Measurements from ENCODE around the gene AHCYL2. TPM values are rescaled to one million over a fixed set of nuclear protein-coding genes. Genes with fewer than 3 reads are reported as not detected.
A peak's percentile ranks its signal among the peaks of the same experiment; 100 is the strongest.

Gene AHCYL2
- total and polyA plus RNA-seq, 2 experiments from 2014 or later, result 1.9 to 8.9 TPM

DNA sequence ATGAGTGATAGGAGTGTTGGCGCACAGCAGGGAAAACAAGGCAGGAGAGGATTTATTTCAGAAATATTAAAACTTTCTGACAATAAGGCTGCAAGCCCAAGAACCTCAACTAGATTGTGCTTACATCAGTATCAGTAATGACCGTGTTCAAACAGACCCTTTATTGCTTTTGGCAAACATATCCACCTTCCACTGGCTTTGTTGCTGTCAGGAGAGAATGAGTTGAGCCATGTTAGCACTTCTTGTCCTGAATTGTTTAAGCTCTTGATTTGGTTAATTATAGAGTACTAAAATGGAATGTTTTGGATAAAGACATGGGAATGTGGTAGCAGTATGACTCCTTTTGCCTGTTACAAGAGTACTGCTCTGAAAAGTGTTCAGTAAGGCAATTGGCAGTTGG, 3.8 kb downstream of the AHCYL2 start:
- Histone ChIP-seq H2AFZ (no peak overlapping the region), H3K36me3 (ENCODE audit: low read depth) (no peaks in the 10 kb centered on the region), H3K79me2 (ENCODE audit: insufficient read depth) (peaks cover 8% of the 10 kb centered on the region; the same call in 1 of the 2 replicates), H3K27me3 (replicated peaks; ENCODE audit: insufficient read depth) (no peaks in the 10 kb centered on the region), H3K27ac (no peak overlapping the region), H3K4me3 (no peak overlapping the region), H3K4me1 (ENCODE audit: insufficient read depth) (peaks cover 5% of the 10 kb centered on the region; the same call in 1 of the 2 replicates), H3K9ac (no peak overlapping the region), H3K9me3 (ENCODE audit: low read depth) (no peaks in the 10 kb centered on the region), H4K20me1 (ENCODE audit: insufficient read depth) (no peaks in the 10 kb centered on the region), H3F3A (ENCODE audit: insufficient read depth) (peaks cover 6% of the 10 kb centered on the region; the same call in 1 of the 2 replicates), H3K9me2 (ENCODE audit: insufficient read depth) (no peaks in the 10 kb centered on the region), H3K4me2 (ENCODE audit: unreplicated experiment) (no peak overlapping the region)
- in situ Hi-C loops (cut with MboI), result loop anchor here (10.0 kb wide), 1 partner anchor 256 kb away; no protein-coding TSS in a partner anchor
- TF ChIP-seq EZH2 (IDR thresholded peaks at IDR 0.05; ENCODE audit: insufficient read depth, poor library complexity, severe bottlenecking) (no peak), EZH2phosphoT487 (IDR thresholded peaks at IDR 0.05; ENCODE audit: insufficient read depth, low read depth) (no peak)
- no peak for DNase-seq
- 78 to 80% methylated on average over 2 of the region's 2 CpGs for WGBS, 2 experiments (ENCODE audit: low coverage in 1 of 2, low lambda C conversion rate in 2 of 2, missing lambda C conversion rate in 2 of 2)

DNA sequence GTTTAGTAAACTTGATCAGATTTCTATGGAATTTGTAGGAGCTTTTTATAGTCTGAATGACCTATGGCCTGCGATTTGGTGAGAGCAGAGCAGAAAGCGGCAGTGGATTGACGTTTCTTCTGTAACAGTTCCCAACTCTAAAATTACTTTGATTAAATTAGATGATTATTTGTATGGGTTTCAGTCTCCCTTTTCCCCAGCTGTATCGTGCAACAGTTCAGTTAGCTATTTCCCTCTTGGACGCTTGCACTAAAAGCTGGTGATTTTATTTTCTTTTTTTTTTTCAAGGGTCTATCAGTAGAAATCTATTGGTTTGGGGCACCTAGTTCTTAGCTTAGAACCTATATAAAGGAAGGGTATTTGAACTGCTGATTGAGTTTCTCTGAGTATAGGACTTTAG, 6.8 kb downstream of the AHCYL2 start:
- H3K27ac ChIP-seq, result no peak overlapping the region
- H3K4me3 ChIP-seq, result no peak overlapping the region
- in situ Hi-C loops (cut with MboI), result no loop called here
- no peaks in the 10 kb centered on the region for H3K4me1 ChIP-seq (ENCODE audit: insufficient read depth)
- no peaks in the 10 kb centered on the region for H3K9me2 ChIP-seq (ENCODE audit: insufficient read depth)
- 82 to 94% methylated on average over 5 of the region's 5 CpGs for WGBS, 2 experiments (ENCODE audit: low coverage in 1 of 2, low lambda C conversion rate in 2 of 2, missing lambda C conversion rate in 2 of 2)
- peaks cover 6% of the 10 kb centered on the region; the same call in 1 of the 2 replicates for H3K79me2 ChIP-seq (ENCODE audit: insufficient read depth)
- no peak overlapping the region for H3K9ac ChIP-seq
- no peak for TF ChIP-seq EZH2 (IDR thresholded peaks at IDR 0.05; ENCODE audit: insufficient read depth, poor library complexity, severe bottlenecking)
- no peak for TF ChIP-seq EZH2phosphoT487 (IDR thresholded peaks at IDR 0.05; ENCODE audit: insufficient read depth, low read depth)
- H2AFZ ChIP-seq, result no peak overlapping the region
- no peaks in the 10 kb centered on the region for H3F3A ChIP-seq (ENCODE audit: insufficient read depth)
- H3K36me3 ChIP-seq (ENCODE audit: low read depth), result no peaks in the 10 kb centered on the region
- no peak for DNase-seq
- H3K9me3 ChIP-seq (ENCODE audit: low read depth), result no peaks in the 10 kb centered on the region
- H3K27me3 ChIP-seq (replicated peaks; ENCODE audit: insufficient read depth), result no peaks in the 10 kb centered on the region
- H4K20me1 ChIP-seq (ENCODE audit: insufficient read depth), result no peaks in the 10 kb centered on the region
- no peak overlapping the region for H3K4me2 ChIP-seq (ENCODE audit: unreplicated experiment)

DNA sequence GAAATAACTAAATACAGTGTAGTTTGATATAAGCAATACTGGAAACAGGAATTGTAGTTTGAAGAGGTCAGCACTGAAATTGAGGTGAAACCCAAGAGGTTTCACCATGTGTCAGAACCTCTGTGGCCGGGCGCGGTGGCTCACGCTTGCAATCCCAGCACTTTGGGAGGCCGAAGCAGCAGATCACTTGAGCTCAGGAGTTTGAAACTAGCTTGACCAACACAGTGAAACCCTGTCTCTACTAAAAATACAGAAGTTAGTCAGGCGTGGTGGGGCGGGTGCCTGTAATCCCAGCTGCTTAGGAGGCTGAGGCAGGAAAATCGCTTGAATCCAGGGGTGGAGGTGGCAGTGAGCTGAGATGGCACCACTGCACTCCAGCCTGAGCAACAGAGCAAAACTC, 13.7 kb downstream of the AHCYL2 start:
- in situ Hi-C loops (cut with MboI), result no loop called here
- TF ChIP-seq EZH2phosphoT487 (IDR thresholded peaks at IDR 0.05; ENCODE audit: insufficient read depth, low read depth), result no peak
- TF ChIP-seq EZH2 (IDR thresholded peaks at IDR 0.05; ENCODE audit: insufficient read depth, poor library complexity, severe bottlenecking), result no peak
- Histone ChIP-seq H3K27me3 (replicated peaks; ENCODE audit: insufficient read depth) (no peaks in the 10 kb centered on the region), H3K4me1 (ENCODE audit: insufficient read depth) (no peaks in the 10 kb centered on the region), H4K20me1 (ENCODE audit: insufficient read depth) (no peaks in the 10 kb centered on the region), H3K9me3 (ENCODE audit: low read depth) (no peaks in the 10 kb centered on the region), H2AFZ (no peak overlapping the region), H3K36me3 (ENCODE audit: low read depth) (no peaks in the 10 kb centered on the region), H3K4me3 (no peak overlapping the region), H3F3A (ENCODE audit: insufficient read depth) (peaks cover 12% of the 10 kb centered on the region; the same call in 1 of the 2 replicates), H3K27ac (no peak overlapping the region), H3K9ac (no peak overlapping the region), H3K4me2 (ENCODE audit: unreplicated experiment) (no peak overlapping the region), H3K9me2 (ENCODE audit: insufficient read depth) (no peaks in the 10 kb centered on the region), H3K79me2 (ENCODE audit: insufficient read depth) (no peaks in the 10 kb centered on the region)
- DNase-seq, result no peak
- 85 to 88% methylated on average over 8 of the region's 8 CpGs for WGBS, 2 experiments (ENCODE audit: low coverage in 1 of 2, low lambda C conversion rate in 2 of 2, missing lambda C conversion rate in 2 of 2)

DNA sequence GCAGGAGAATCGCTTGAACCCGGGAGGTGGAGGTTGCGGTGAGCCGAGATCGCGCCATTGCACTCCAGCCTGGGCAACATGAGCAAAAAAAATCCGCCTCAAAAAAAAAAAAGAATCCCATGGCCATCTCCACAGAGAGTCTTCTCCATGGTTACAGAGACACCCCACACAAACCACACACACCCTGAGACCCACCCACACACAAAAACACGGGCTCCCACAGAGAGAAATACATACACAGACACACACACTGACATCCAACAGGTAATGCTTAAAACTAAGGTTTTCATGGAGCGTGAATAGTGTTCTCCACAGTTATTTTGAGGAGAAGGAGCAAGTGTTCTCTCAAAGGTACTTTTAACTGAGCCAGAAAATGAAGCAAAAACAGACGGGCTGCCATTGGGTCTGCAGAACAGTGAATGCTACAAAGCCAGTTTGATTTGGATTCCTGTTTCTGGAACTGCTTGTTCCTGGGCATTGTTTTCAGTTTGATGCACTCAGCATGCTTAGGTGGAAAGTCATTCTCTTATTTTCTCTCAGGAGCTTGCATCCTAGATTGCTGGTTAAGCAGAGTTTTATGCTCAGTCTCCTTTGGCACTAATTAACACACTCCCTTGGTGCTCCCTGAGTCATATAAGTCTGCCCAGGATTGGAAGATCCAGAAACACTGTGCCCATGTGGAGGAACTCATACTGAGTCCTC, 15.4 kb downstream of the AHCYL2 start:
- Histone ChIP-seq H3K27me3 (replicated peaks; ENCODE audit: insufficient read depth) (no peaks in the 10 kb centered on the region), H3K27ac (no peak overlapping the region), H3F3A (ENCODE audit: insufficient read depth) (peaks cover 12% of the 10 kb centered on the region; the same call in 1 of the 2 replicates), H3K4me1 (ENCODE audit: insufficient read depth) (no peaks in the 10 kb centered on the region), H4K20me1 (ENCODE audit: insufficient read depth) (no peaks in the 10 kb centered on the region), H3K4me2 (ENCODE audit: unreplicated experiment) (no peak overlapping the region), H3K9me2 (ENCODE audit: insufficient read depth) (no peaks in the 10 kb centered on the region), H3K9me3 (ENCODE audit: low read depth) (no peaks in the 10 kb centered on the region), H3K36me3 (ENCODE audit: low read depth) (no peaks in the 10 kb centered on the region), H3K4me3 (no peak overlapping the region), H2AFZ (no peak overlapping the region), H3K79me2 (ENCODE audit: insufficient read depth) (no peaks in the 10 kb centered on the region), H3K9ac (no peak overlapping the region)
- in situ Hi-C loops (cut with MboI), result no loop called here
- TF ChIP-seq EZH2 (IDR thresholded peaks at IDR 0.05; ENCODE audit: insufficient read depth, poor library complexity, severe bottlenecking), result no peak
- no peak for TF ChIP-seq EZH2phosphoT487 (IDR thresholded peaks at IDR 0.05; ENCODE audit: insufficient read depth, low read depth)
- peak; percentile 46 for DNase-seq
- WGBS, 2 experiments (ENCODE audit: low coverage in 1 of 2, low lambda C conversion rate in 2 of 2, missing lambda C conversion rate in 2 of 2), result 80 to 84% methylated on average over 10 of the region's 10 CpGs

Measured in GM23248 (cell line).